Activated CD8-positive, alpha-beta memory T cell treated with anti-CD3 and anti-CD28 coated beads for 4 hours (primary cell): Measurements from ENCODE around the gene PDXK.

Experiments used
- DNase-seq, 2 donors: peaks; one replicate each; pipeline ENCODE4 v3.0.0-alpha.2; 2020; ENCODE audit warnings: low read depth in 2 of 2

Gene PDXK

GRCh38 chr21:43779660-43780059 is 60.7 kb downstream of the PDXK start:
- no peak for DNase-seq

DNA sequence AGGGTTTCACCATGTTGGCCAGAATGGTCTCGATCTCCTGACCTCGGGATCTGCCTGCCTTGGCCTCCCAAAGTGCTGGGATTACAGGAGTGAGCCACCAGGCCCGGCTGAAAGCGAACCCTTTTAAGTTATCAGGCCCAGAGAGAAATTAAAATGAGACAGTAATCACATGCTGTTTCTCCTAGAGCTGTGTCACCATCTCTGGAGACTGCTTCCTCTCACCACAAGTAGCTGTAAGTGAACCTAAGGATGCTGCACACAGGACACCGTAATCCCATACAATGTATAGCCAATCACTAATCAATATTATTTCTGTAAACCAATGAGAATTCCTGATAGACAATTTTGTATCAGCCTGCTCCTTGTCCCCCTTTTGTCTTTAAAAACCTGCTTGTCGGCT is 62.9 kb downstream of the PDXK start:
- DNase-seq: no peak

DNA sequence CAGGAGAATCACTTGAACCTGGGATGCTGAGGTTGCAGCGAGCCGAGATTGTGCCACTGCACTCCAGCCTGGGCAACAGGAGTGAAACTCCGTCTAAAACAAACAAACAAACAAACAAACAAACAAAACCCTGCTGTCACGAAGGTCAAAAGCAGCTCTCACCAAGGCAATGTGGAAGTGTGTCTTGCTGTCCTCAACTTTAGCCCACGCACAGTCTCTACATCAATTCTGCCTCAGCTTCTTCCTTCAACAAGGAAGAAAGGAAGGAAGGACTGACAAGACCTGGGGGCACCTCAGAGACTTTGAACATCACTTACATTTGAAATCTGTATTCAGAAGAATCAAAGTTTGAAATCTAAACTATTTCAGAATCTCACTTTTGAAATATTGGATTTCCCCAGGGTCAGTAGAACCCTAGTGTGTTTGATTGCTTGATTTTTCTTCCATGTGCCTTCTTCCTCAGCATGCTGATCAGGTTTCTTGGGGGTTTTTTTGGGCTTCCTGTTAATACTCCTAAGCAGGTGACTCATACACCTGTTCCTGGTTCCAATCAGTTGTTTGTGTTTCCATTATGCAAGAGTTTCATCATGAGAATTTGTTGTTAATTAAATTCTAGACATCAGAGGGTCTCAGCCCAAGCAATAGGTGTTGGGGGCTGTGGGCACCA is 63.6 kb downstream of the PDXK start:
- DNase-seq: no peak

DNA sequence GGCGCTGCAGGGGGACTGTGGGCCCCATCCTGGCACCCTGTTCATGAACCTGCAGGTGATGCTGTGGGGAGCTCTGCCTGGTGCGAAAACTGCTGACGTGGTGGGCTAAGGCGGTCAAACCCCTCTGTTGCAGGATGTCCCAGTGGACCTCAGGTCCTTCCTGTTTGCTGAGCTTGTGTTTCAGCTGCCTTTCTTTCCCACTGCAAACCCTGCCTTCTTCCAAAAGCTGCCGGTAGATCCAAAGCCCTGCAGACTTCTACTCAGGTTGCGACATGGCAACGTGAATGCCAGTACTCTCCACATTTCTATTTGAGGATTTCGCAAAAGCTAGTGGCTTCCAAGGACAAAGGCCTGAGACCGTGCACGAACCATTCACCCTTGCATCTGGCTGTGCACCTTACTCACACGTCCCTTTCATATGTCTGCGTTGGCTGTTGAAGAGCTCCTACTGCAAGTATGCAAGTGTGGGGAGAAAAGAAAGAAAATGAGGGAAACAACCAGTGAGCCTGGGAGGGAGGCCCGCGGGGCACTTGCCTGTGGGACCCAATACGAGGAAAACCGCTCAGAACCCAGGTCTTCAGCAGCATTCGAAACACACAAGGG is 64.3 kb downstream of the PDXK start:
- DNase-seq: no peak

GRCh38 chr21:43785134-43785533 is 66.2 kb downstream of the PDXK start:
- no peak for DNase-seq

GRCh38 chr21:43786300-43786806 is 67.4 kb downstream of the PDXK start:
- no peak for DNase-seq

DNA sequence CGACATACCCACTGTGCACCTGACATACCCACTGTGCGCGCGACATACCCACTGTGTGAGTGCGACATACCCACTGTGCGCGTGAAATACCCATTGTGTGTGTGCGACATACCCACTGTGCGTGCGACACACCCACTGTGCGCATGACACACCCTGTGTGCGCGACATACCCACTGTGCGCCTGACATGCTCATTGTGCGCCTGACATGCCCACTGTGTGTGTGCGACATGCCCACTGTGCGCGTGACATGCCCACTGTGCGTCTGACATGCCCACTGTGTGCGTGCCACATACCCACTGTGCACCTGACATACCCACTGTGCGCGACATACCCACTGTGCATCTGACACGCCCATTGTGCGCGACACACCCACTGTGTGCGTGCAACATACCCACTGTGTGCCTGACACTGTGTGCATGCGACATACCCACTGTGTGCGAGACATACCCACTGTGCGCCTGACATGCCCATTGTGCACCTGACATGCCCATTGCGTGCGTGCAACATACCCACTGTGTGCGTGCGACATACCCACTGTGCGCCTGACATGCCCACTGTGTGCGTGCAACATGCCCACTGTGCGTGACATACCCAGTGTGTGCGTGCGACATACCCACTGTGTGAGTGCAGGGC is 68.0 kb downstream of the PDXK start:
- no peak for DNase-seq

- peak; percentile 82 to 88 for DNase-seq
These were observed 70.5 kb downstream of the PDXK start, which contains the start of gene RRP1 for GRCh38 chr21:43789276-43790009. Gene RRP1, plus strand, starts transcription at chr21:43789577. Its CDS starts 53 bp downstream, at chr21:43789630.

DNA sequence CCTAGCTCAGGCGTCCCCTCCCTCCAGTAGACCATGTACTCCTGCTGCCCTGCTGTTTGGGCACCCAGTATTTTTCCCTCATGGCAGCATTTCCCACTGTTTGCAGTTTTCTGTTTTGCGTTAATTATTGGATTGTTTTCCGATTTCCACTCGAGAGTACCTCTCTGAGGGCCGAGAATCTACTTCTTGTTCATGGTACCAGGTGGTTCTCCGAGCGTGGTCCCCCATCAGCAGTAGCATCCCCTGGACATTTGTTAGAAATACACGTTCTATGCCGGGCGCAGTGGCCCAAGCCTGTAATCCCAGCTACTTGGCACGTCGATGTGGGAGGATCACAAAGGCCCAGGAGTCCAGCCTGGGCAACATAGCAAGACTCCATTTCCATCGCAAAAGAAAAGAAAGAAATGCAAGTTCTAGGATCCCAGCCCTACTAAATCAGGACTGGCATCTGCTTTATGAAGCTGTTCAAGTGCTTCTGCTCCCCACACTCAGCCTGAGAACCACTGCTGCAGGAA is 71.1 kb downstream of the PDXK start:
- no peak for DNase-seq

DNA sequence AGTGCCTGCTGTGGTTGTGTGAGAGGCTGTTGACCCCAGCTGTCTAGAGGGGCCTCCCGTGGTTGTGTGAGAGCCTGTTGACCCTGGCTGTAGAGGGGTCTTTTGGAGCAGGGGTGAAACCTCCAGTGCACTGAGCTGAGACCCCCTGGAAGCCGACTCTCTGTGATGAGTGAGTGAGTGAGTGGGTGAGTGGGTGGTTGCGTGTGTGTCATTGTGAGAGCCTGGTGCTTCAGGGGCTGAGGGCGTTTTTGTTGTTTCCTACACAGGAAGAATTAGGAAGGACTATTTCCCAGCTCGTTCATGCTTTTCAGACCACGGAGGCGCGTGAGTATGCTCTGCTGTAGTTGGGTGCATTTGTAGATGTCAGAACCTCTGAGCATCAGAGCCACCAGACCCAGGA is 73.5 kb downstream of the PDXK start:
- no peak for DNase-seq

GRCh38 chr21:43793243-43793642 is 74.3 kb downstream of the PDXK start:
- no peak for DNase-seq

DNA sequence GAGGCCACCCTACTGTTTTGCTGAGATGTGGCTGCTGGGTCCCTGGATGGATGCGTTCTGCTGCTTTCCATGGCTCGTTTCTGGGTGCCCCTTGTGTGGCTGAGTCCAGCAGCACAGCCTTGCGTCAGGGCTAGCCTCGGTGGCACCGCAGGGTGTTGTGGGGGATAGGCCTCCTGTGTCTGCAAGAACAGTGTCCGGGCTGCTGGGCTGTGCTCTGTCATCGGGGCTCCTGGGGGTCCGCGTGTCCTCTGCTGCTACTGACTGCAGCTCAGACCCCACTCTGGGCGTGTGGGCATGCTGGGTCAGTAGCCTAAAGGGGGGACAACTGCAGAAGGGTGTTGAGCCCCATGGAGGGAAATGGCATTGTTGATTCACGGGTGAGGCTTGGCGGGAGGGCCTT is 75.4 kb downstream of the PDXK start:
- no peak for DNase-seq

GRCh38 chr21:43794857-43795256 is 75.9 kb downstream of the PDXK start:
- no peak for DNase-seq

DNA sequence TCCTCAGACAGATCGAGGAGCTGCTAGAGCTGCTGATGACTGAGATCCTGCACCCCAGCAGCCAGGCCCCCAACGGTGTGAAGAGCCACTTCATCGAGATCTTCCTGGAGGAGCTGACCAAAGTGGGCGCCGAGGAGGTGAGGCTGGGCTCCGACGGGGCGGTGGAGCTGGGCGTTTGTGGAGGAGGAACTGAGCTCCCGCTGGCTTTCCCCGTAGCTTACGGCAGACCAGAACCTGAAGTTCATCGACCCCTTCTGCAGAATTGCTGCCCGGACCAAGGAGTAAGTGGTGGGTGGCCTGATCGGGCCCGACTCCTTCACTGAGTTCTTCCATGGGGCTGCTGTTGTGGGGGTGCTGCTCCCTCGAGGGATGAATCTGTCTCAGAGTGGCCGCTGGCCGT is 78.5 kb downstream of the PDXK start:
- no peak for DNase-seq

DNA sequence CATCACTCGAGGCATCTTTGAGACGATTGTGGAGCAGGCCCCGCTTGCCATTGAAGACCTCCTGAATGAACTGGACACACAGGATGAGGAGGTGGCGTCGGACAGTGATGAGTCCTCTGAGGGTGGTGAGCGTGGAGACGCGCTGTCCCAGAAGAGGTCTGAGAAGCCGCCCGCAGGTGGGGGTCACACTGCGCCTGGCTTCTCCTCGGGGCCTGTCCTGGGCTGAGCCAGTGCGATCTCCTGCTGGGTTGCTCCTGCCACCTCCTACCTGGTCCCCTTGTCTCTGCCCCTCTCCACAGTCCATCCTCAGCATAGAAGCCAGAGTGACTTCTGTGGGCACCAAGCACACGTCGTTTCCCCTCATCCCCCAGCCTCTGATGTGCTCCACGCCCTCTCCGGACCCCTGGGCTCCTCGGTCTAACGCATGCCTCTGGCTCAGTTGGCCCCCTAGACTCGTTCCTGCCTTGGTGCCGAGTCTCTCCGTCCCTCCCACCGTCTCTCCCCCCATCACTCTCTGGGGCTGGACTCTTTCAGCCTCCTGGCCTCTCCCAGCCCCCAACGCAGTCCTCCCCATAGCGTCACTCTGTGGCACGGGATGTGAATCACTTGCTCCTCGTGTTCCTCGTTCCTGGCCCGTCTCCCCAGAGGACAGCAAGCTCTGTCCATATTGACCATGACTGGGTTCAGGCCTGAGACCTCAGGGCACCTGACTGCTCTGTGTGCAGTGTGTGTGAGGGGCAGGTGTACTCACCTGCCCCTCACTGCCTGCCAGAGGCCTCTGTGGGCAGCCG is 79.2 kb downstream of the PDXK start:
- DNase-seq: no peak

- DNase-seq: no peak
These were observed 80.4 kb downstream of the PDXK start for GRCh38 chr21:43799301-43799840.

- DNase-seq: no peak
These were observed 81.2 kb downstream of the PDXK start for GRCh38 chr21:43800124-43800523.

DNA sequence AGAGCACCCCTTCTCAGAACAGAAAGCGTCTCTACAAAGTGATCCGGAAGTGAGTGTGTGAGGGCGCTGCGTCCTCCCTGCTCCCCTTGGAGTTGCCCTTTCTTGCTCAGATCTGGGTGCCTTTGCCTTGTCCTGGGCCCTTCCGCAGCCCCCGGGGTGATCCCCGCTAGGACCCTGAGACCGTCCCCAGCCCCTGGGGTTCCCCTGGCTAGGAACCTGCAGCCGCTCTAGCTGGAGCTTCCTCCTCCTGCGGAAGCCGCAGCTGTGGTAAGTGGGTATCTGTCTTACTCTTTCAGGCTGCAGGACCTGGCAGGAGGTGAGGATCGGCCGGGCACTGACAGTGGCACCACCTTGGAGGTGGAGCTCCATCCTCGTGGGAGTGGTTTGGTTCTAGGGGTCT is 81.6 kb downstream of the PDXK start:
- no peak for DNase-seq

DNA sequence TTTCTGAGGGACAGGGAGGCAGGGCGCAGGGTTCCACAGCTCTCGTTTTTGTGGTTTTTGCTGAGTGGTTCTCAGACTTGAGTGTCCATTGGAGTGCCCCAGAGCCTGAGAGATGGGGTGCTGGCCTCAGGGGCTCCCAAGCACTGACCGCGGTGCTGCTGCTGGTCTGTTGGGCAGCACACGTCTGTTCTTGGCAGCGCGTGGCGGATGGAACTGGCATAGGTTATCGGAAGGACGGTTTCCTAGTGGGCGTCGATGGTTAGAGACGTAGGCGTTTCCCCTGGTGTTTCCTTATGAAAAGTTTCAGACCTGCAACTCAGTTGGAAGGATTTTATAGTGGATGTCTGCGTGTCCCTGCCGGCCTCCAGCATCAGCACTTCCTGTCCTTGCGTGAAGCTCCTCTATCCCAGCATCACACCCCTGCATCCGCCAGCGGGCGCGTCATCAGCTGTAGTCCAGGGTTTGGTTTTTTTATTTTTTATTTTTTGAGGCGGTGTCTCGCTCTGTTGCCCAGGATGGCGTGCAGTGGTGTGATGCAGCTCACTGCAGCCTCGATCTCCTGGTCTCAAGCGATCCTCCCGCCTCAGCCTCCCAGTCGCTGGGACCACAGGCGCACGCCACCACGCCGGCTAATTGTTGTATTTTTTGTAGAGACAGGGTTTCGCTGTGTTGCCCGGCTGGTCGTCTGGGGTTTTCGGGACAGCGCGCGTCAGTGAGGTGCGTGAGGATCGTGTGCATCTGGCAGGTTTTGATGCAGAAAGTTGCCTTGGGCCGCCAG is 82.3 kb downstream of the PDXK start:
- no peak for DNase-seq

GRCh38 chr21:43802713-43803313 is 83.9 kb downstream of the PDXK start:
- no peak for DNase-seq
